Measurements from ENCODE around the gene ELP4.

GRCh38 chr11:31767066-31767465, 257.5 kb downstream of the ELP4 start:
- no peak for TF ChIP-seq EZH2 (IDR thresholded peaks at IDR 0.05)
- TF ChIP-seq POLR2AphosphoS5 (IDR thresholded peaks at IDR 0.05; ENCODE audit: borderline replicate concordance, low read depth, low read length), result no peak
